D721Med (cell line): Measurements from ENCODE around the gene PRADC1.

Experiments
- DNase-seq: peaks from one replicate; pipeline ENCODE4 v3.0.0; 2011; ENCODE audit warnings: low spot score; ENCODE audit not compliant: insufficient read length
- FAIRE-seq: peaks from 2 replicates; lab custom pipeline; 2011; peaks lifted over from hg19 to GRCh38; lab: Jason Lieb, UNC
- TF ChIP-seq, protein P1 (sequence below): IDR thresholded peaks from 2 replicates; pipeline ENCODE4 v1.5.1; 2012; ENCODE audit warnings: mild to moderate bottlenecking, control low read depth; ENCODE audit not compliant: insufficient read depth; ENCODE audit errors: missing control alignments

PRADC1 gene

DNA sequence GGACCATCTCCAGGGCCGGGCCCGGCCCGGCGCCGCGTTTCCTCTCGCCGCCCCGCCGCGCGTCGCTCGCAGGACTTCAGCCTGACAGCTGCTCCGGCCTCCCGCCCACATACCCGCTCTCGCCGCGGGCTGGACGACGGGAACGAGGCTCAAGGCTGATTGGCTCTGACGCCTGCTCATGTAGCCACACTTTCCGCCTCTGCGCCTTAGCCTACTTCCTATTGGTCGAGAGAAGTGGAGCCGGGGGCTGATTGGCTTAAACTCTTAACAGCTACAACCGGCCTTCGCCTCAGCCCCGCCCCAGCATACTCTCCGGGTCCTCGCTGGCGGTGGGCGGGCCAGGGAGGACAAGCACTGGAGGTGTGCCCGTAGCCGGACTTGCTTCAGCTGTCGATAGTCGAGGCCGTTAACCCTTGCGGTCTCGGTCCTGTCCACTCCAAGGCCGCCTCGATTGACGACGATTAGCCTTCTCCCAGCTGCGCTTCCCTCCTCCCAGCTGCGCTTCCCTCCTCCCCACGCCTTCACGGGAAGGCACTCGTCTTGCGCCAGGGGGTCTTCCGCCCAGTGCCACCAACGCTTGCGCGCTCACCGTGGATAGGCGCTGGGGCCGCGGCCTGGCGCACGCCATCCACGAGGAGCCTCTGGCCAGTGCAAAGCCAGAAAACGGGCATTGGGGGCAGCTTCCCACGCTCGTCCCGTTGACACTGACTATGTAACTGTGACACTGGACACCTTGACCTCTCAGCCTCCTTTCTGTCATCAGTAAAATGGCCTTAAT, at the start of gene PRADC1:
TSS of gene PRADC1 (minus strand) at position 86 of the 778 bp plus-strand sequence. CDS start at position 7, 79 bp downstream.
- DNase-seq (peak; percentile 92), FAIRE-seq (no peak)
- TF ChIP-seq, protein P1, sequence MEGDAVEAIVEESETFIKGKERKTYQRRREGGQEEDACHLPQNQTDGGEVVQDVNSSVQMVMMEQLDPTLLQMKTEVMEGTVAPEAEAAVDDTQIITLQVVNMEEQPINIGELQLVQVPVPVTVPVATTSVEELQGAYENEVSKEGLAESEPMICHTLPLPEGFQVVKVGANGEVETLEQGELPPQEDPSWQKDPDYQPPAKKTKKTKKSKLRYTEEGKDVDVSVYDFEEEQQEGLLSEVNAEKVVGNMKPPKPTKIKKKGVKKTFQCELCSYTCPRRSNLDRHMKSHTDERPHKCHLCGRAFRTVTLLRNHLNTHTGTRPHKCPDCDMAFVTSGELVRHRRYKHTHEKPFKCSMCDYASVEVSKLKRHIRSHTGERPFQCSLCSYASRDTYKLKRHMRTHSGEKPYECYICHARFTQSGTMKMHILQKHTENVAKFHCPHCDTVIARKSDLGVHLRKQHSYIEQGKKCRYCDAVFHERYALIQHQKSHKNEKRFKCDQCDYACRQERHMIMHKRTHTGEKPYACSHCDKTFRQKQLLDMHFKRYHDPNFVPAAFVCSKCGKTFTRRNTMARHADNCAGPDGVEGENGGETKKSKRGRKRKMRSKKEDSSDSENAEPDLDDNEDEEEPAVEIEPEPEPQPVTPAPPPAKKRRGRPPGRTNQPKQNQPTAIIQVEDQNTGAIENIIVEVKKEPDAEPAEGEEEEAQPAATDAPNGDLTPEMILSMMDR = no peak

DNA sequence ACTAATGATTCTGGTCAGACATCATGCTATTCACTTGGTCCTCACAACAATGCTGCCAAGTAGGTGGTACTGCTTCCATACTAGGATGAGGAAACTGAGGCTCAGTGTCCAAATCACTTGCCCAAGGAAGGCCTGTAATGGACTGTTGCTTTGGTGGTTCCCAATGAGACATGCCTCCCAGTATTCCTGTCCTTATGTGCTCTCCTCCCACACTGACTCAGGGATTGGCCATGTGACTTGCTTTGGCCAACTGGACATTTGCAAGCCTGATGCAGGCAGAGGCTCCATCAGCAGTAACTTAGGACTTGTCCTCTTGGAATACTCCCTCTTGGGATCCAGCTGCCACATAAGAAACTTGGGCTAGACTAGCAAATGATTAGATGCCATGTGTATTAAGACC, 48.2 kb upstream of the PRADC1 start:
- TF ChIP-seq, protein P1 = no peak
- FAIRE-seq = no peak
- no peak for DNase-seq

DNA sequence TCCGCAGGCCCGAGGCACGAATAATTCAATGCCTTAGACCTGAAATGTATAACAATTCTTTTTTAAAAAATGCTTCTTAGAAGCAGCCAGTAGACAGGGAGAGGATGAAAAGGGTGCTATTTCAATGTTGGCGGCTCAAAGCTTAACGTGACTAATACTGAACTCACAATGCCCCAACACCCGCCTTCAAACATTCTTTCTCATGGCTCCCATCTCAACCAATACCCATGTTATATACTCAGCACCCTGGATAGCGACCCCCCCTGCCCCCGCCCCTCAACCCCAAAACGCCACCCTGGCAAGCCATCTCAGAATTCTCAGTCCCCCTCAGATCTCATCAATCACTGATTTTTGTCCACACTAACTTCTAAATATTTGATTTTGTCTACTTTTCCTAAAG, 46.8 kb upstream of the PRADC1 start:
- TF ChIP-seq, protein P1 = no peak

DNA sequence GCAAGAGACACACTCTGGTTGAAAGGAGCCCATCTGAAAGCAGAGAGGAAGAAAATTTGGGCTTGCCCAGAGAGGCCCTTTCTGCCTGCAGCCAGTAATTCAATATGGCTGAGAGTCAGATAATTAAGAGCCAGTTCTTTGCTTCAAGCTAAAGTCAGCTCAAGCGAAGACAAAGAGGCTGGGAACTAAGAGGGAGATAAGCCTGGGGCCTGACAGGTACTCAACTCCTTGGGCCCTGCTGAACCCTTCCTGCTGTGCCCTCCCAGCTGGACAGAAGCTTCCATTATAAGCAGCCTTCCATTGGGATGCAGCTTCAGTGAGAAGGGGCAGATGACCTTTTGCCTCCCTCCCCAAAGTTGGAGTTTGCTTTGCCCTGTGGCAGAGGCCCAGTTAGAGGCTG, 39.2 kb upstream of the PRADC1 start:
- DNase-seq = no peak
- no peak for FAIRE-seq
- TF ChIP-seq, protein P1 = no peak

More for the DNA sequence above, 46.8 kb upstream of the PRADC1 start:
- DNase-seq (no peak), FAIRE-seq (no peak)

DNA sequence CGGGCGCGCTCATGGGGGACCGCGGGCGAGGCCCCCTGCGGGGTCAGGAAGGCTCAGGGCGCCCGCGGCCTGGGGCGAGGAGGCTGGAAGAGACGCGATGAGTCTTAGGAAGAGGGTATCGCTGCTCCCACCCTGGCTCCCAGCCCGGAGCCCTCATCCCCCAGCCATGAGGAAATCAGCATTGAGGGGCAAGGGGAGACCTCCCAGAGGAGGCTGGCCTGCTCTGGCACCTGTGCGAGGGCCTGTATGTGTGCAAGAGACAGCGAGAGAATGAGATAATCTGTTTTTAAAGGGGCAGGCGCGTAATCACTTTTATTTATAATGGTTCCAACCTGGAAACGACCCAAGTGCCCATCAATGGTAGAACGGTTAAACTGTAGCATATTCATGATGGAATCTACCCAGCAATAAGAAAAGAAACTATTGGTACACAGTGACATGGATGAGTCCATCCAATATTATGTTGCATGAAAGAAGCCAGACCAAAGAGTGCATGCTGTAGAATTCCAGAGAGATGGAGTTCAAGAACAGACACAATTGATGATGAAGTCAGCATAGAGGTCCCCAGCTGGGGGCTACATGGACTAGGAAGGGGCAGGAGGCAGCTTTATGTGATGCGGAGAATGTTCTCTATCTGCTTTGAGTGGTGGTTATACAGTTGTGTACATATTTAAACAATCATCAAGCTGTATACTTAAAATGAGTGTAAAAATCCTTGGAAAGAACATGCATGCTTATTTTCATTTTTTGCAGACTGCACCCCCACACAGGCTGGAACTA, 36.8 kb upstream of the PRADC1 start:
- no peak for DNase-seq
- TF ChIP-seq, protein P1 = no peak
- no peak for FAIRE-seq

DNA sequence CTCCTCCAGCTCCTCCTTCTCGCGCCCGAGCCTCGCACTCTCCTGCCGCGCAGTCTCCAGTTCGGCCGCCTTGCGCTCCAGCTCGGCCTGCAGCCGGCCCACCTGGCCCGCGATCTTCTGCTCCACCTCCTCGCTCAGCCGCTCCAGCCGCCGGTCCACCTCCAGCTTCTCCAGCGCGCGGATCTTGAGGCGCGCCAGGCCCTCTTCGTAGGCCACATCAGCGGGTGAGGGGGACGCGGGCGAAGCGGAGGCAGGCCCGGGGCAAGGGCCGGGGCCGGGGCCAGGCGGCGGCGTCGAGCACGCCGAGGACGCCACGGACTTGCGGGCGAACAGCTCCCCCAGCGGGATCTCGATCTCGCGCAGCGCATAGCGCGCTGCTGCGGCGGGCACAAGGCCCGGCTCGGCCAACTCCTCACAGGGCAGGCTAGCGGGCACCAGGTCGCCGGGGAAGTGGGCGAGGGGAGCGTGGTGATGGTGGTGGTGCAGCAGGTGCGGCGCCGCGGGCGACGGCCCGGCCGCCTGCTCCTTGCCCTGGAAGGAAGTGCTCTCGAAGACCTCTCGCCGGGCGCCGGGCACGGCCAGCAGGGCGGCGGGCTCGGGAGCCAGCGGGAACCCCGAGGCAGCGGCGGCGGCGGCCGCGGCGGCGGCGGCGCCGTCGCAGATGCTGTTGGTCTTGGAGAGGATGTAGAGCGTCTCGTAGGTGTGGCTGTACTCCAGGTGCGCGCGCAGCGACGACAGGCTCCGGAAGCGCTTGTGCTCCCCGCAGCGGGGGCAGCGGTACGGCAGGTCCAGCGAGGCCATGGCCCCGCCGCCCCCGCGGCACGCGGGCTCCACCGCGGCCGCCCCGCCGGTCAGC, 36.0 kb upstream of the PRADC1 start:
- DNase-seq (no peak), FAIRE-seq (no peak)
- TF ChIP-seq, protein P1 = no peak
